Suppressor macrophage treated with lipopolysaccharide for 1 hour (primary cell): ENCODE measurements around the gene PSMB2.
A peak's percentile ranks its signal among the peaks of the same experiment; 100 is the strongest.
"Not testable (repeated sequence)": the region's sequence is repeated elsewhere in the genome, so short reads cannot be mapped to it uniquely, and the experiment has no call there.

Experiments used
- DNase-seq, 3 donors: peaks; one replicate each; pipeline ENCODE4 v3.0.0-alpha.2; 2020 to 2022

The PSMB2 gene

DNA sequence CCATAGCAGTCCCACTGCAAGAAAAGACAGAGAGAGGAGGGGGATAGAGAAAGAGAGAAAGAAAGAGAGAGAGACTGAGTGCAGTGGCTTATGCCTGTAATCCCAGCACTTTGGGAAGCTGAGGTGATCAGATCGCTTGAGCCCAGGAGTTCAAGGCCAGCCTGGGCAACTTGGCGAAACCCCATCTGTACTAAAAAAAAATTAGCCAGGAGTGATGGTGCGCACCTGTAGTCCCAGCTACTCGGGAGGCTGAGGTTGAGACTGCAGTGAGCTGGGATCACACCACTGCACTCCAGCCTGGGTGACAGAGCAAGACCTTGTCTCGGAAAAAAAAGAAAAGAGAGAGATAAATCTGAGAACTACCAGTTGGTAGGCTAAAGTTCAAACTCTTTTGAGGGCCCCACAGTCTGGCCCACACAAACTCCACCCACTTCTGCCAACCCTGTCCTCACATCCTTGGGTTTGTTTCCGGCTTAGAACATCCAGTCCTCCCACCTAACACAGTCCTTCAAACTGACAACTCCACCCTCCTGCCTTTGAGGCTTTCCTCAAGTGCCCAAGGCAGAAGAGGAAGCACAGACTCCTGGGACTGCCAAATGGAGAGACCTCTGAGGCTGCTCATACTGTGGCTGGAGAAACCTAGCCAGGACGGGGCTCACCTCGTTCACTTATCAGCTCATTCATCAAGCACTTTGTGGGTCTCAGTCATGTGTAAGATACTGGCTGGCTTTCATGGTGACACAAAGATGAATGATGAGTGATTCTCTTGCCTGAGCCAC, 48.1 kb downstream of the PSMB2 start:
- peak; percentile 43 to 47 (median 44) for DNase-seq

- no peak for DNase-seq
Observed at GRCh38 chr1:35591211-35591610, 50.1 kb downstream of the PSMB2 start.

DNA sequence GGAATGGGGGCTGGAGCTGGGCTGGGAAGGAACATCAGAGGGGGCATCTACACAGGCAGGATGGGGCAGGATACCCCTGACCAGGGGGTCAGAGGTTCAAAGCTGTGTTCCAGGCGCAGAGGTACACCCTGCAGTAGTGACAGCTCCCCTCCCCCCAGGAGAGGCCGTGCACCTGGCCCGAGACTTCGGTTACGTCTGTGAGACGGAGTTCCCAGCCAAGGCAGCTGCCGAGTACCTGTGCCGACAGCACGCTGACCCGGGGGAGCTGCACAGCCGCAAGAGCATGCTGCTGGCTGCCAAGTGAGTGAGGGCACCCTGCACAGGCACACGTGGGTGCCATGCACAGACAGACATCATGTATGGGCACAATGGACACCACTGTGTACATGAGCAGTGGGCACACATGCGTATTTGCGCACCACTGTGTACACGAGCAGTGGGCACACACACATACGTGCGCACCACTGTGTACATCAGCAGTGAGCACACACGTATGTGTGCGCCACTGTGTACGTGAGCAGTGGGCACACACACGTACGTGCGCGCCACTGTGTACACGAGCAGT, 50.8 kb downstream of the PSMB2 start:
- DNase-seq: no peak

DNA sequence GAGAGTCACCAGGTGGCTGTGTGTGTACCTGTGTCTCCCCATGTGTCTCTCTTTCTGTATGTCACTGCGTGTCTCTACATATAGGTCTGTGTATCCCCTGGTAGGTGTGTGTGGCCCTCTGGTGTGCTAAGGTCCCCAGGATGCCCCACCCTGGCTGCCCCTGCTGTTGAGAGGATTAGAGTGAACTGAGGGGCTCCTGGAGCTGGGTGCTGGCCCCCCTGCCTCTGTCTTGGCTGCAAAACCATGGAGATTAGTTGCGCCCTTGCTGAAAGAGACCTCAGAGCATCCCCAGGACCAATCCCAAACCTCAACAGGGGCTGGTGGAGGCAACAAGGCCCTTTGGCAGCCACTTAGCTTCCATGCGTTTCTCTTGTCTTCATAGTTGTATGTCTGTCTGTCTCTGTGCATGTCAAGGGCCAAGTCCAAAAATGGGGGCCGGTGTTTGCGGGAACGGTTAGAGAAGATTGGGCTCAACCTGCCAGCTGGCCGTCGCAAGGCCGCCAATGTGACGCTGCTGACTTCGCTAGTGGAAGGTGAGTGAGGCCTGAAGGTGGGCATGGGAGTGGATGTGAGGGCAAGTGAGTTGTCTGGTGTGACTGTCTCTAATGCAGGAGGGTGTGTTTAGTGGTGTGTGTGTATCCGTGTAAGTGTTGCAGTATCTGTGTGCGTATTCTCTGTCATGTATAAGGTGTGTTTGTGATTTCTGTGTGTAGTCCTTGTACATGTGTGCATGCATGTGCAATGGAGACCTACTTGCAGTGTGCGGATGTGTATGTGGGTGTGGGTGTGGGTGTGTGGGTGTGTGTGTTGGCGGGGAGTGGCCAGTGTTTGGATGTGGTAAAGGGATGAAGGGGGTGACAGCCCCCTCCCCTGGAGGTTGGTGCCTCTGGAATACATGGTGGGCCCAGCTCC, 51.6 kb downstream of the PSMB2 start:
- DNase-seq: no peak

- DNase-seq: no peak
Observed at GRCh38 chr1:35588197-35588910, 53.0 kb downstream of the PSMB2 start.

DNA sequence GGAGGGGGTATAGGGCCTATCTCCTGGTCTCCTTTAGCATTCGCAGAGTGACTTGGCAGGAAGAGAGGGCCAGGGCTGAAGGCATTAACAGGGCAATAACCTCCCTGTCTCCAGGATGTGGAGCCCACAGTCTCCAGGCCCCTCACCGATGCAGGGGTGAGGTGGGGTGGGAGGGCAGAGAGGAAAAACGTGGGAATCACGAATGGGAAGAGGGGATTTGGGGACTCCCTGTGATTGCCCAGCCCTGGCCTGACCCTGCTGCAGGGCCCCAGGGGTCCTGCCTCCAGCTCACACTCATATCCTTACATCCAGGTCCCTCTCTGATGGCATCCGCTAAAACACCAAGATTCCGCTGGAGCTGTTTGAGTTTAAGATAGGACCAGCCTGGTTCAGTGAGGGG, 53.6 kb downstream of the PSMB2 start:
- DNase-seq: no peak

GRCh38 chr1:35586808-35587207, 54.5 kb downstream of the PSMB2 start:
- no peak for DNase-seq

DNA sequence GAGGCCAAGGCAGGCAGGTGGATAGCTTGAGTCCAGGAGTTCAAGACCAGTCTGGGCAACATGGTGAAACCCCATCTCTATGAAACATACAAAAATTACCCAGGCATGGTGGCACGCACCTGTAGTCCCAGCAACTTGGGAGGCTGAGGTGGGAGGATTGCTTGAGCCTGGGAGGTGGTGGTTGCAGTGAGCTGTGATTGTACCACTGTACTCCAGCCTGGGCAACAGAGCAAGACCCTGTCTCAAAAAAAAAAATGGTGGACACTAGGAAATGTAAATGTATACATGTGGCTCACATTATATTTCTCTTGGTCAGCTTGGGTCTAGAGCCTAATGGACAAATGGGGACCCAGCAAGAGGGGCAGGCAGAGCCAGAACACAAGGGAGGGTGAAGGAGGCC, 55.5 kb downstream of the PSMB2 start:
- DNase-seq: not testable (repeated sequence)

DNA sequence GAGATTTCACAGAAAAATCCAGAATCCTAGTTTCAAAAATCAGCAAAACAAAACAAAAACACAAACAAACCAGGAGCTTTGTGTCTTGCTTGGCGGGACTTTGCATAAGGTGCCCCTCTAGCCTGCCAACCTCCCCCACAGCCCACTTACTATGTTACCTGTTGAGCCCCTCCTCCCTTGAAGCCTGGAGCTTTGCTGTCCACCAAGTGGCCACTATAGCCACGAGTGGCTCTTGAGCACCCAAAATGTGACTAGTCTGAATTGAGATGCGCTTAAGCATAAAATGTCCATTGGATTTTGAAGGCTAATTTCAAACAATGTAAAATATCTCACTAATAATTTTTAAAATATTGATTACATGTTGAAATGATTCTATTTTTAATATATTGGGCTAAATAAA, 56.0 kb downstream of the PSMB2 start:
- no peak for DNase-seq

- DNase-seq: not testable (repeated sequence)
Observed at GRCh38 chr1:35581621-35582020, 59.7 kb downstream of the PSMB2 start.

GRCh38 chr1:35580949-35581388, 60.4 kb downstream of the PSMB2 start:
- no peak for DNase-seq

GRCh38 chr1:35577071-35577998, 64.0 kb downstream of the PSMB2 start:
- peak in 1 of 3 donors; percentile 47 for DNase-seq

DNA sequence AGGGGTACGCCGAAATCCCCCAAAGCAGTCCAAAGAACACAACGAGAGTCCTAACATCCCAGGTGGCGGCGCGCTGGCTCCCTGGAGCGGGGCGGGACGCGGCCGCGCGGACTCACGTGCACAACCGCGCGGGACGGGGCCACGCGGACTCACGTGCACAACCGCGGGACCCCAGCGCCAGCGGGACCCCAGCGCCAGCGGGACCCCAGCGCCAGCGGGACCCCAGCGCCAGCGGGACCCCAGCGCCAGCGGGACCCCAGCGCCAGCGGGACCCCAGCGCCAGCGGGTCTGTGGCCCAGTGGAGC, 64.6 kb downstream of the PSMB2 start:
- DNase-seq: not testable (repeated sequence)

- peak in 1 of 3 donors; percentile 33 for DNase-seq
Observed at GRCh38 chr1:35576061-35576765, 65.1 kb downstream of the PSMB2 start.

GRCh38 chr1:35575416-35575958, 65.8 kb downstream of the PSMB2 start:
- DNase-seq: peak in 1 of 3 donors; percentile 73

- DNase-seq: peak in 2 of 3 donors; percentile 74 to 76
Observed at GRCh38 chr1:35574655-35575415, 66.5 kb downstream of the PSMB2 start.

DNA sequence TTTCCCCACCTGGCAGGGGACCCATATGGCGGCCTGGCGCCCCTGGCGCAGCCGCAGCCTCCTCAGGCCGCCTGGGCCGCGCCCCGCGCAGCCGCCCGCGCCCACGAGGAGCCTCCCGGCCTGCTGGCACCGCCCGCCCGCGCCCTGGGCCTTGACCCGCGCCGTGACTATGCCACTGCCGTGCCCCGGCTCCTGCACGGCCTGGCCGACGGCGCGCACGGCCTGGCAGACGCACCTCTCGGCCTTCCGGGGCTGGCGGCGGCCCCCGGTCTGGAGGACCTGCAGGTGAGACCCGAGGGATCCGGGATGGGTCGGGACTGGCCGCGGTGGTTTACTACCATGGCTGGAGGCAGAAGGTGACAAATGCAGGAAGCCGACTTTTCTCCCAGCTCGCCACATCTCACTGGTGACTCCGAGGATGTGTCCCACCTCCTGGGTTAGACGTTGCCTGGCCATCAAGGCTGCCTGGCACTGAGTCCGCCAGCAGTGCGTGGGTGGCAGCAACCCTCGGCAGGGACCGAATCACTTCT, 67.1 kb downstream of the PSMB2 start:
- no peak for DNase-seq

- DNase-seq: peak; percentile 55 to 74 (median 63)
Observed at GRCh38 chr1:35573198-35574124, 67.9 kb downstream of the PSMB2 start, which contains the start of gene TFAP2E. Gene TFAP2E, plus strand, starts transcription at chr1:35573314. Its CDS starts 264 bp downstream, at chr1:35573578.
